ENCODE results near the gene PTBP2.

The PTBP2 gene

DNA sequence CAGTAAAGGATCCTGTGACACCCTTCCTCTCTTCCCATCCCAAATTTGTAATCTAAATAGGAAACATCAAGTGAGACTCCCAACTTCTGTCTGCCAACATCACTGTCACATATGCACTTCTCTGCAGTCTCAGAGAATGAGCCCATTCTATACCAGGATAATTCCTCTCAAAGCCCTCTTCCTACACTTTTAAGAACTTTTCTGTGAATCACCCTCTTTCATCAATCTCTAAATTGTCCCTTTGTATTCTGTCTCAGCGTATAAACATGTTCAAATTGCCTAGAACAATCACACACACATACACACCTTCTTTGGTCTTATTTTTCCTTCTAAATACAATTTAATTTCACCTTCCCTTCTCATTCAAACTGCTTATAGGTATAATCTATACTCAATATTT is 111.8 kb downstream of the PTBP2 start:
- no peak for DNase-seq

DNA sequence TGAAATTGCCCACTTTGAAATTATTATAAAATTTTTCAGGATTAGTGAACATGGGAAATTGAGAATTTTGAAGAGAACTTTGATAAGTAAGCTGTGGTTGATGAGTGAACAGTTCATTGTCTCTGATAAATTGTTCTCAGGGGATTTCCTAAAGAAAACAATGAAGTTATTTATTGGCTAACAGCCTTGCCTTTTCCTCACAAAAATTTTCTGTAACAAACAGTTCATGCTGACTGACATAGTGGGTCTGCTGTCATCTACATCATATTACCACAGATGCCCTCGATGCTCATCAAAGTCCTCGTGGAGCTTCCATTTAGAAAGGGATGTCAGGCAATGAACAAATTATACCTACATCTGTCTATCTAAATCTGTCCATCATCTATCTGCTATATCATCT is 113.4 kb downstream of the PTBP2 start:
- DNase-seq = no peak

DNA sequence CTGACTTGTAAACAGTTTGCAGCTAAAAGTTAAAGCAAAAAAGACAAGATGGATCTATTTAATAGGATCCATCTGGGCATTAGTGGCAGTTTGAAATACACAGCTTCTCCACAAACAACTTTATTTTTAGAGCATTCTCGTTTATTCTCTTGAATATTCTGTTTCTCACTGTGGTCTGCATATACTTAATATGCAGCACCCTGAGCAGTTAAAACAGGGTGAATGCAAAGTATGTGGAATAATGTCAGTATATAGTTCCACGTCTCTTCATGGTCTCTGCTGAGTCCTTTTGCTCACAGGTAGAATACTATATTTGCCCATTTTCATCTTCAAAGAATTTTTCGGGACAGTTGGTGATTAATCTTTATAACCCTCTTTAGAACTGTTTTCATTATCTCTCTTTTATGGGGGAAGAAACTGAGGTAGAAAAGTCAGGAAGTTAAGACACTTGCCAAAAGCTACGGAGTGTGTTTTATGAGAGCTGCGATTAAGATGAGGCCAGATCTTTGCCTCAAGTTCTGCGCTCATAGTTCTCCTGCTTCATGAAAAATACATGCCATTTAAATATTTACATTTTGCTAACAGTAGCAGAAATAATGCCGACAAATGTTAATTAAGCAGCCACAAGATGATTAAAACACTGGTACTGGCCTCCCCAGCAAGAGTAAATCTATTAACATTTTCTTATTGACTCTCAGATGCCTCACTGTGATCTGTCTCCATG is 115.6 kb downstream of the PTBP2 start:
- no peak for DNase-seq

DNA sequence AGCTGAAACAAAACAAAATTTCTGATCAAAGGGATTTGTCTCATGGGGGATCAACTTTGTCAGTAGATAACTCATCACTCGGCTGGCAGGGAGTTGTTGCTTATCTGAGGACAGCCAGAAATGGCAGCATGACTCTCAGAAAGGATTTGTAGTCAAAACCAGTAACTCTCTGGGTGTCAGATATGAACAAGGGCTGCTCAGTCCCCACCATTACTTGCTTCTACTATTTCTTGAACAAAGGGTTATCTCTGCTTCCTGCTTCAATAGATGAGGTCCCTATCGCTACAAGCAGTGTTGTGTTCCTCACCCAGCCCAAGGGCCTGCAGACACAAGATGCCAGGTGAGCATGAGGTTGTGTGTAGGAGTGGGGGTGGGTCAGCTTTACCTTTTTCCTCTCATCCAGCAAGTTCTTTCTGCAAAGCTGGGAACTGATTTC is 116.2 kb downstream of the PTBP2 start:
- DNase-seq = no peak

DNA sequence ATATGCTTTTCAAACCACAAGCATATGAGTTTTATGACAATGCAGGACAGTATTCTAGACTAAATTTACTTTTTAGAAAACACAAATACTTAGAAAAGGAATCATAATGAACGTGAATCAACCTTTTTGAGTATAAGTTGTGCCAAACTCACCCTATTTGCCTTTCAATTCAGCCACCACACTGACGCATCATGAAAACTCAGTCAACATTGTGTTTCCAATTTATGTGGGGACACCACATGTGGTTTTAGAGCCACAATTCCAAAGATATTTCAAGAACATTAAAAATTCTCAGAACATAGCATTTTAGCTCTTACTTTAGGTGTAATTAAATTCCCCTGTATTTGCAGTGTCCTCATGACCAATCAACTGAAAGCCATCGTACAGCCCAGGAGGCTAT is 118.8 kb downstream of the PTBP2 start:
- no peak for DNase-seq

DNA sequence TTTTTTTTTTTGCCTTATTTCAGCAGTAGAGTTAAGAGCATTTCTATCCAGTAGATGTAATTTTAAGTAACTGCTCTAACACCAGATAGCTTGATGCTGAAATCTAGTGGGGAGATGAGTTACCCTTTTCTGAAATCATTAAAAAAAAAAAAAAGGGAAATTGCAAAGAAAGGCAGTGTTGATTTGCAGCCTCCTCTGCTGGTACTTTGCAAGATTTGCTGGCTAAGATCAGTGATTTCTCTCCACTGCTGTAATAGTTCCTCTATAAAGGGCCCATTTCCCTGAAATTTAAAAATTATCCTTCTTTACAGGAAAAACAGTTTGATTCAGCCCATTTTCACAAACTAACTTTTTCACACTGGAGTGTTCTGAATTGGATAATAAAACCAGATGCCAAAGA is 120.6 kb downstream of the PTBP2 start:
- no peak for DNase-seq

DNA sequence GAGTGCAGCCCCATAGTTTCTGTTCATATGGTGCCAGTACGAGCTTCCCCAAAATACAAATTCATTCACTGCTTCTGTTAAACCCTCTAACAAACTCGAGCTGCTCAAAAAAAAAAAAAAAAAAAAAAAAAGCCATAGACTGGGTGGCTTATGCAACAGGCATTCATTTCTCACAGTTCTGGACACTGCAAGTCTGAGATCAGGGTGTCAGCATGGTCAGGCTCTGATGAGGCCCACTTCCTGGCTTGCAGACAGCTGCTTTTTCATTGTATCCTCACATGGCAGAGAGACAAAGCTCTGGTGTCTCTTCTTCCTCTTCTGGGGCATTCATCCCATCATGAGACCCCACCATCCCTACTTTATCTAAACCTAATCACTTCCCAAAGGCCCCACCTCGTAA is 121.6 kb downstream of the PTBP2 start:
- no peak for DNase-seq

DNA sequence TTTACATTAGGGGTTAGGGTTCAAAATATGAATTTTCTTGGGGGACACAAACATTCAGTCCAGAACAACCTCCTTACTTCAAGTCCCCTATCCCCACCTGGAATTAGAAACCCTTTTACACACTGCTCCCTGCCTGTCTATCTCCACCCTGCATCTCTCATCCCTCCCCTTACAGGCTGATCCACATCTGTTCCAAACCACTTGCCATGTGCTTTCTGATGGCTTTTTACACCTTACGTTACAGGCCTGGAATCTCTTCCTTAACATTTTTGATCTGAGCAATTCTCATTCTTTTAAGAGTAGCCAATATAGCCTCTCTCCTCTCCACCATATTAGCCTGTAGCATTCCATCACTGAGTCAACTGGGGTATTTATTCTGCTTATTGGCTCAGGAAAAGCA is 122.0 kb downstream of the PTBP2 start:
- no peak for DNase-seq

DNA sequence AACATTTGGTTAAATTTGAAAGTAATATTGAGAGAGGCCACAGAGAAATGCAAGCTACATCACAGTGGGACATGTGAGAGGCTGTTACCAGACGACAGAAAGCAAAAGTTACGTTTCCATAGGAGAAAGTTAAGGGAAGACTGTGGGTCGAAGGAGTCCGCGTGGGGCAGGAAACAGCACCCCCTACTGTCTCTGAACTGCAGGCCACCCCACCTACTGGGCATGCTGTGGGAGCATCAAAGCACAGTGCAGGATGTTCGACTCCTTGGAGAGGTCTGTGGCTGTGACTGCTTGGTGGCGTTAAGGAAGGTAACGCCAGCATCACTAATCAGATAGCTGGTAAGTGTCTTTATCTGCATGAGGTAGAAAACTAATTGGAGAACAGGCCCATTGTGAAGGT is 123.9 kb downstream of the PTBP2 start:
- DNase-seq = peak; percentile 22

DNA sequence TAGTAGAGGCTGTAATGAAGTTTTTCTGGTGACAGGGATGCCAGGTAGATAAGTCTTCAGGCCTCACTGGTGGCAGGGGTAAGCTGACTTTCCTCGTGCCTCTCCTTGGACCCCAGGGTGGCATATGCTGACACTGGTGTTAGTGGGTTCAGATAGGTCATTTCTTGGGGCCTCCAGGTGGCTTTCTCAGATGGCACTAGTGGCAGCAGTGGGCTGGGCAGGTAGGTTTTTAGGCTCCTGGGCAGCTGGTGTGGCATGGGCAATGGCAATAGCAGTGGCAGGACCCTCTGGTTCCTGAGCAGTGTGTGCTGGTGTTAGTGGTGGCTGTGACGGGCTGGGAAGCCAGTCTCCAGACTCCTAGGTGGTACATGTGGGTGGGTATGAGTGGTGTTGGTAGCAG is 140.3 kb downstream of the PTBP2 start:
- DNase-seq = no peak

DNA sequence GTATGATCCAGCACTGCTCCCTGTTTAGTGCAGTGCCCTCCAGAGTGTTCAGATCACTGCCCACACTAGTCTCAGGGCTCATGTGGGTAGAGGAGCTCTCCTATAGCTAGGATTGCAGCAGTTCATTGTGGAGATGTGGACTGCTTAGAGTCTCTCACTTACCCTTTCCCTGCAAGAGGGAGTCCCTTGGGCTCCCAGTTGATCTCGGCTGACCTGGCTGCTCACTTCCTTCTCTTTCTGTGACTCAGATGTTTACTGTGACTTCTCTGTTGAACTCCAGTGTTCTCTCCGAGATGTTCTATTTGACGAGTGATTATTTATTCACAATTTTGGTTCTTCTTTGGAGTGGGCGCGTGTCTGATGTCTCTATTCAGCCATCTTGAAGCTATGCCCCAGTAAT is 141.9 kb downstream of the PTBP2 start:
- DNase-seq = no peak

Measured in midbrain (tissue), 1 donor.